ENCODE data around the gene ZNF710. TPM values are rescaled to one million over a fixed set of nuclear protein-coding genes. Genes with fewer than 3 reads are reported as not detected.
"Not testable (repeated sequence)": the region's sequence is repeated elsewhere in the genome, so short reads cannot be mapped to it uniquely, and the experiment has no call there.

The ZNF710 gene
- 10 to 100 TPM; 14.1 to 16.6 TPM for total RNA-seq

DNA sequence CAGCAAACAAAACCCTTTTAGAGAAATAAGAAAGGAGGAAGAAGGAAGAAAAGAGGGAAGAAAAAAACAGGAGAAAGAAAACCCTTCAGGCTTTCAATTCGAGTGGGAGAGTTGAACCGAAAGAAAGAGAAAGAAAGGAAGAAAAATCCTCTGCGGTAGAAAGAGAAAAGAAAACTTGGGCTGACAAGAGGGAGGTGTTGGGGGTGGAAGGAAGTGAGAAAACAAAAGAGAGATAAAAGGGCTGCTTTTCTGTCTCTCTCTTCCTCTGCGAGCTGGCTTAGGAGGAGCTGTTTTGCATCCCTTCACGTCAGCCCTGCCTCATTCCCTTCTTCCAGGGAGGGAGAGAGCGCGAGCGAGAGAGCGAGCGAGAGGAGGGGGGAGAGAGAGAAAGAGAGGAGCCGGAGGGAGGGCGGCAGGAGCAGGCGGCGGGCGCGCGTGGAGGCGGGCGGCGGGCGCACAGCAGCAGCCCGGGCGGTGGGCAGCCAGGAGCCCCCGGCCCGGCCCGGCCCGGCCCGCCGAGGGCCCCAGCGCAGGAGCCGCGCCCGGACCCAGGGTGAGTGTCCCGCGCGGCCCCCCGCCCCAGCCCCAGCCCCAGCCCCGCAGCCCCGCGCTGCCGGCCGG lies at the start of gene ZNF710:
TSS of gene ZNF710 (plus strand) at position 263 of the 621 bp plus-strand sequence. CDS start 65,814 bp downstream, outside the sequence.
- DNase-seq (peak; percentile 54), ATAC-seq (peak; percentile 48)
- H3K4me1 Mint-ChIP-seq = peaks cover 33% of the 10 kb centered on the region

DNA sequence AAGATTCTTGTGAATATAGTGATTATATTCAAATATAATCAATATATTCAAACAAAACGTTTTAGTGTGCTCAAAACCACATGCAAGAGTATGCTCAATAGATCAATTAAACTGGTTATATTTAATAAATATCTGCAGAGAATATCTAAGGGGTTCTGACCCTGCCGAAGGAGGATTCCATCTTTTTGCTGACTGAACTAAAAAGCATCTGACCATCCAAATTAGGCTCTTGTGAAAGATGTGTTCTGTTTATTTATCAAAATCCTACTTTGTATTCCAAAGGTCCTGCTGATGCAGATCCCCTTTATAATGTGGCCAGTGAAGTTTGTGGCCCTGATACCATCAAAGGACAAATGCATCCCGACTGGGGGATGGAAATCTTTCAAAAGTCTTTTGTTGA lies 46.6 kb upstream of the ZNF710 start:
- ATAC-seq = no peak
- CTCF ChIA-PET = no interaction called here
- no peak overlapping the region for H3K27ac Mint-ChIP-seq
- no peak for DNase-seq
- H3K36me3 Mint-ChIP-seq = no peaks in the 10 kb centered on the region
- H3K4me1 Mint-ChIP-seq = no peaks in the 10 kb centered on the region
- H3K27me3 Mint-ChIP-seq = peaks cover 12% of the 10 kb centered on the region
- H3K4me3 Mint-ChIP-seq = no peak overlapping the region
- H3K9me3 Mint-ChIP-seq (ENCODE audit: low read depth) = no peaks in the 10 kb centered on the region

More for the DNA sequence above, at the start of gene ZNF710:
- Mint-ChIP-seq H3K27me3 (peaks cover 3% of the 10 kb centered on the region), H3K36me3 (peaks cover 4% of the 10 kb centered on the region), H3K9me3 (ENCODE audit: low read depth) (no peaks in the 10 kb centered on the region), H3K27ac (peak within 1 kb of the TSS; percentile 87), H3K4me3 (peak within 1 kb of the TSS; percentile 86)
- CTCF ChIA-PET = no interaction called here

GRCh38 chr15:89955449-89955998 lies 45.6 kb upstream of the ZNF710 start:
- peaks cover 12% of the 10 kb centered on the region for H3K27me3 Mint-ChIP-seq
- H3K27ac Mint-ChIP-seq; H3K36me3 Mint-ChIP-seq; ATAC-seq; DNase-seq; H3K9me3 Mint-ChIP-seq (ENCODE audit: low read depth); H3K4me3 Mint-ChIP-seq; CTCF ChIA-PET; H3K4me1 Mint-ChIP-seq: not testable (repeated sequence)

DNA sequence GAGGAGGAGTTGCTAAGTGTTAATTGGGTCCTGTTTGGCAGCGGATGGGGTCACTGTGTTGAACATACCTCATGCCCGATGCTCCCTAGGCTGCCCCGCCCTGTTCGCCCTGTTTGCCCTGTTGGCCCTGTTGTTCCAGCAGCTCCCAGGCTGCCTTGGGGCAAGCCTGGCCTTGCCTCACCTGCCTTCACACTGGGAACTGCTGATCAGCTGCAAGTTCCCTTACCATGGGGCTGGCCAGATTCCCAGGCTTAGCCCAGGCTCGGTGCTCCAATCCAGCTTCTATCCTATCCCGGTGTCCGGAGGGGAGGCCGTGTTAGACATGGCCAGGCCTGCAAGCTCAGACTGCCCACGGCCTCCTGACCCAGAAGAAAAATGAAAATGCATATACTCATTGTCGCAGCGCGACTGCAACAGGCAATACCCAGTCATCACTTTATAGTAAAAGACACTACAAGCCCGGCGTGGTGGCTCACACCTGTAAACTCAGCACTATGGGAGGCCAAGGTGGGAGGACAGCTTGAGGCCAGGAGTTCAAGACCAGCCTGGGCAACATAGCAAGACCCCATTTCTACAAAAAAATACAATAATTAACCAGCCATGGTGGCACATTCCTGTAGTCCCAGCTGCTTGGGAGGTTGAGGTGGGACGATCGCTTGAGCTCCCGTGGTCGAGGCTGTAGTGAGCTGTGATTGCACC lies 42.9 kb upstream of the ZNF710 start:
- CTCF ChIA-PET = no interaction called here

GRCh38 chr15:89963301-89964231 lies 37.6 kb upstream of the ZNF710 start:
- CTCF ChIA-PET = no interaction called here
- H3K36me3 Mint-ChIP-seq = no peaks in the 10 kb centered on the region

More for the DNA sequence above, 42.9 kb upstream of the ZNF710 start:
- H3K27ac Mint-ChIP-seq = no peak overlapping the region
- no peak for DNase-seq
- no peak for ATAC-seq
- H3K9me3 Mint-ChIP-seq (ENCODE audit: low read depth) = no peaks in the 10 kb centered on the region
- H3K27me3 Mint-ChIP-seq = peaks cover 12% of the 10 kb centered on the region
- no peak overlapping the region for H3K4me3 Mint-ChIP-seq
- H3K36me3 Mint-ChIP-seq = no peaks in the 10 kb centered on the region
- H3K4me1 Mint-ChIP-seq = no peaks in the 10 kb centered on the region

DNA sequence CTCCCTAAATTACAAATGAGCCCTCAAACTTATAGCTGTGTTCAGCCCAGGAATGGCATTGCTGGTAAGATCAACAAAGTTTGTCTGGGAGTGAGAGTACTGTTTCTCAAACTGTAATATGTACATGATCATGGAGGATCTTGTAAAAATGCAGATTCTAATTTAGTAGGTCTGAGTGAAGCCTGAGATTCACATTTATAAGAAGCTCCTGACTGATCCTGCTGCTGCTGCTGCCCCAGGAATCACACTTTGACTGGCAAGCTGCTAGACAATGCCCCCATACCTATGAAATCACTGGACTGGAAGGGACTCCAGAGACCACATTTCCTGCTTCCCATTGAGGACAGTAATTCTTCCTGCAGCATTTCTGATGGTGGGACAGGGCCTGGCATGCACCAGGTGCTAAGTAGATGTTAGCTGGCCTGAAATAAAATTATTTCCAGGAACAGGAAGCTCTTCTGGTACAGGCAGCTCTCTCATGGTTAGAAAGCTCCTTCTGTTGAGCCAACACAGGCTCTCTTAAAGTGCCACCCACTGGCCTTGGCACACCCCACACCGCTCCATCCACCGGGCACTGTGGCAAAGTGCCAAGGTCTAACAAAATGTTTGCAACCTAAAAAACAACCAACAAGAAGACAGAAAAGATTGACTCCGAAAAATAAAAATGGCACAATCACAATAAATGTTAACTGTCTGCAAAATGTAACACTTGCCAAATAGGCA lies 36.7 kb upstream of the ZNF710 start:
- no peak for ATAC-seq
- CTCF ChIA-PET = no interaction called here
- H3K36me3 Mint-ChIP-seq = no peaks in the 10 kb centered on the region
- H3K4me1 Mint-ChIP-seq = peaks cover 9% of the 10 kb centered on the region
- no peak overlapping the region for H3K4me3 Mint-ChIP-seq
- peaks cover 9% of the 10 kb centered on the region for H3K27me3 Mint-ChIP-seq
- no peaks in the 10 kb centered on the region for H3K9me3 Mint-ChIP-seq (ENCODE audit: low read depth)
- H3K27ac Mint-ChIP-seq = no peak overlapping the region
- no peak for DNase-seq

More at GRCh38 chr15:89963301-89964231, 37.6 kb upstream of the ZNF710 start:
- DNase-seq (no peak), ATAC-seq (no peak)
- H3K9me3 Mint-ChIP-seq (ENCODE audit: low read depth) = no peaks in the 10 kb centered on the region
- no peak overlapping the region for H3K4me3 Mint-ChIP-seq
- no peak overlapping the region for H3K27ac Mint-ChIP-seq
- H3K4me1 Mint-ChIP-seq = peaks cover 9% of the 10 kb centered on the region
- peaks cover 5% of the 10 kb centered on the region for H3K27me3 Mint-ChIP-seq

DNA sequence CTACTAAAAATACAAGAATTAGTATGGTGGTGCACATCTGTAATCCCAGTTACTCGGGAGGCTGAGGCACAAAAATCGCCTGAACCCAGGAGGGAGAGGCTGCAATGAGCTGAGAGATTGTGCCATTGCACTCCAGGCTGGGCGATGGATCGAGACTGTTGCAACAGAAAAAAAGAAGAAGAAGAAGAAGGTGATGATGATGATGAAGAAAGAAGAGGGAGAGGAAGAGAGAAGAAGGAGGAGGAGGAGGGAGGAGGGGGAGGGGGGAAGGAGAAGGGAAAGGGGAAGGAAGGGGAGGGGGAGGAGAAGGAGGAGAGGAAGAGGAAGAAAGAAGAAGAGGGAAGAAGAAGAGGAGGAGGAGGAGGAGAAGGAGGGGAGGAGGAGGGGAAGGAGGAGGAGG lies 33.2 kb upstream of the ZNF710 start:
- DNase-seq (no peak), ATAC-seq (no peak)
- Mint-ChIP-seq H3K4me1 (peaks cover 9% of the 10 kb centered on the region), H3K4me3 (no peak overlapping the region), H3K27me3 (peaks cover 9% of the 10 kb centered on the region), H3K9me3 (ENCODE audit: low read depth) (no peaks in the 10 kb centered on the region), H3K36me3 (no peaks in the 10 kb centered on the region), H3K27ac (no peak overlapping the region)
- CTCF ChIA-PET = no interaction called here

GRCh38 chr15:89971592-89971997 lies 29.5 kb upstream of the ZNF710 start:
- Mint-ChIP-seq H3K4me1 (peaks cover 2% of the 10 kb centered on the region), H3K9me3 (ENCODE audit: low read depth) (peaks cover 2% of the 10 kb centered on the region), H3K36me3 (no peaks in the 10 kb centered on the region), H3K4me3 (no peak overlapping the region), H3K27ac (no peak overlapping the region), H3K27me3 (peaks cover 9% of the 10 kb centered on the region)
- ATAC-seq (peak; percentile 90), DNase-seq (peak; percentile 69)
- CTCF ChIA-PET = interaction anchor here (0.7 to 2.2 kb wide), 9 partner anchors 13 to 231 kb away, joined by 3 to 13 read pairs (median 3); no protein-coding TSS in a partner anchor

- H3K4me1 Mint-ChIP-seq = peaks cover 2% of the 10 kb centered on the region
- H3K27ac Mint-ChIP-seq = no peak overlapping the region
- no peaks in the 10 kb centered on the region for H3K36me3 Mint-ChIP-seq
- H3K9me3 Mint-ChIP-seq (ENCODE audit: low read depth) = peaks cover 2% of the 10 kb centered on the region
- no peak overlapping the region for H3K4me3 Mint-ChIP-seq
- ATAC-seq (no peak), DNase-seq (no peak)
- CTCF ChIA-PET = interaction anchor here (0.9 to 2.2 kb wide), 8 partner anchors 13 to 232 kb away, joined by 3 to 13 read pairs (median 4); no protein-coding TSS in a partner anchor
- peaks cover 7% of the 10 kb centered on the region for H3K27me3 Mint-ChIP-seq
Measured at GRCh38 chr15:89972085-89972484, 29.0 kb upstream of the ZNF710 start.

DNA sequence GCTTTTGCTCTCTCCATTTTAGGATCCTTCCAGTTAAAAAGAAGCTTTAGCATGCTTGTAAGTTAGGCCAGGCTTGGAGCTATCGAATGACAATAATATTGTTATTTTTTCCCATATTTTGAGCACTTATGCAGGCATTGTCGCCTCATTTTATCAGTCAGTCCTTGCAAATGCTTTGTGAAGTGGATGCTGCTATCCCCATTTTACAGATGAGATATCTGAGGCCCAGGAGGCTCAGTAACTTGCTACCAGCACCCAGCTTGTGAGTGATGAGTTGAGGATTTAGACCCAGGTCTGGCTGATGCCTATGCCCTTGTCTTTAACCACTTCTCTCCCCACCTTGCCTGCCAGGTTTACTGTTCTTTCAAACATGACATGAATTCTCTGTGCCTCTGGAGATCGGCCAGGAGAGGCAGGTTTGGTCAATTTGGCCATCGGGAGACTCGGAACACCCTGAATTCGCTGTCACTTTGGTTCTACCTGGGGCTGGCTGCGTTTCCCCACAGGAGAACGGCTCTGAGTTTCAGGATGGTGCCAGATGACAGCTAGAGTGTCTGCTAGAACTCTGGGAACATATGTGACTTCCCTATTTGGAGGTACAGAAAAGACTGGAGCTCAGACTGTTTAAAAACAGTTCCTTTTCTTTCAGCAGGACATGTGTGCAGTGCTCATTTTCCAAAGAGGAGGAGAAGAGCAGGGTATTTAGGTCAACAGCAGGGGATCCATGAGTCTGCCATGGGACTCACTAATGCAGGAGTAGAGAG lies 25.5 kb upstream of the ZNF710 start:
- Mint-ChIP-seq H3K9me3 (ENCODE audit: low read depth) (peaks cover 4% of the 10 kb centered on the region), H3K36me3 (no peaks in the 10 kb centered on the region), H3K27ac (no peak overlapping the region), H3K27me3 (no peaks in the 10 kb centered on the region), H3K4me1 (peaks cover 2% of the 10 kb centered on the region), H3K4me3 (no peak overlapping the region)
- DNase-seq (no peak), ATAC-seq (no peak)
- CTCF ChIA-PET = interaction anchor here (1.5 kb wide), 3 partner anchors 78 to 235 kb away, joined by 3 to 5 read pairs (median 5); no protein-coding TSS in a partner anchor

GRCh38 chr15:89976246-89976600 lies 24.9 kb upstream of the ZNF710 start:
- no peak overlapping the region for H3K4me3 Mint-ChIP-seq
- peaks cover 2% of the 10 kb centered on the region for H3K4me1 Mint-ChIP-seq
- H3K36me3 Mint-ChIP-seq = no peaks in the 10 kb centered on the region
- ATAC-seq = no peak
- H3K9me3 Mint-ChIP-seq (ENCODE audit: low read depth) = peaks cover 4% of the 10 kb centered on the region
- DNase-seq = no peak
- CTCF ChIA-PET = interaction anchor here (1.5 kb wide), 2 partner anchors 78 to 123 kb away, joined by 3 to 5 read pairs; no protein-coding TSS in a partner anchor
- H3K27me3 Mint-ChIP-seq = no peaks in the 10 kb centered on the region
- no peak overlapping the region for H3K27ac Mint-ChIP-seq

DNA sequence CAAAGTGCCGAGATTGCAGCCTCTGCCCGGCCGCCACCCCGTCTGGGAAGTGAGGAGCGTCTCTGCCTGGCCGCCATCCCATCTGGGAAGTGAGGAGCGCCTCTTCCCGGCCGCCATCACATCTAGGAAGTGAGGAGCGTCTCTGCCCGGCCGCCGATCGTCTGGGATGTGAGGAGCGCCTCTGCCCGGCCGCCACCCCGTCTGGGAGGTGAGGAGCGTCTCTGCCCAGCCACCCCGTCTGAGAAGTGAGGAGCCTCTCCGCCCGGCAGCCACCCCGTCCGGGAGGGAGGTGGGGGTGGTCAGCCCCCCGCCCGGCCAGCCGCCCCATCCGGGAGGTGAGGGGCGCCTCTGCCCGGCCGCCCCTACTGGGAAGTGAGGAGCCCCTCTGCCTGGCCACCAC lies 23.3 kb upstream of the ZNF710 start:
- ATAC-seq; H3K4me3 Mint-ChIP-seq; H3K4me1 Mint-ChIP-seq; H3K27ac Mint-ChIP-seq; H3K36me3 Mint-ChIP-seq; DNase-seq; H3K27me3 Mint-ChIP-seq; CTCF ChIA-PET; H3K9me3 Mint-ChIP-seq (ENCODE audit: low read depth): not testable (repeated sequence)

Measured in activated CD8-positive, alpha-beta memory T cell treated with anti-CD3 and anti-CD28 coated beads, Interleukin-2, amount 10 ng/mL, durations not matched to agents 7 days and 5 days (primary cell).